Ascending aorta (tissue), 2 donors: Measurements from ENCODE around the gene AFF3. TPM values are rescaled to one million over a fixed set of nuclear protein-coding genes. Genes with fewer than 3 reads are reported as not detected.
"Not testable (repeated sequence)": the region's sequence is repeated elsewhere in the genome, so short reads cannot be mapped to it uniquely, and the experiment has no call there.

Experiments used
- DNase-seq, 2 donors: peaks; one replicate each; pipeline ENCODE4 v3.0.0-alpha.2; 2019; ENCODE audit warnings: low spot score in 2 of 2
- H3K27ac ChIP-seq, 2 donors: fragments of 200-600 bp; sonication (generic); one replicate each; pipeline ENCODE4 v1.5.1; 2016 to 2017; ENCODE audit warnings: mild to moderate bottlenecking in 1 of 2
- H3K27me3 ChIP-seq: fragments of 200-600 bp; sonication (generic); one replicate; pipeline ENCODE4 v1.5.1; 2017
- H3K36me3 ChIP-seq, 2 donors: fragments of 200-600 bp; sonication (generic); one replicate each; pipeline ENCODE4 v1.5.1; 2016
- H3K4me1 ChIP-seq, 2 donors: fragments of 200-600 bp; sonication (generic); one replicate each; pipeline ENCODE4 v1.5.1; 2016 to 2017; ENCODE audit warnings: mild to moderate bottlenecking in 1 of 2
- H3K4me3 ChIP-seq, 2 donors: fragments of 200-600 bp; sonication (generic); one replicate each; pipeline ENCODE4 v1.5.1; 2016 to 2017; ENCODE audit warnings: mild to moderate bottlenecking in 1 of 2
- H3K9me3 ChIP-seq, 2 donors: fragments of 200-600 bp; sonication (generic); one replicate each; pipeline ENCODE4 v1.5.1; 2016
- intact Hi-C: fragments of 100-400 bp; cut with DNase I; formaldehyde crosslinking; loops from one replicate; pipeline ENCODE4 v1.15.1; 2023
- total RNA-seq: library from RNA; depleted of rRNA; stranded (reverse); fragments of >200 nt; gene quantifications from one replicate; pipeline ENCODE4 v1.1.0, GENCODE V29; 2016
- TF ChIP-seq, protein P1 (sequence below), 3 experiments: fragments of 200-600 bp in 2 of 3; fragments of 450-650 bp in 1 of 3; sonication (generic) in 2 of 3; IDR thresholded peaks; one replicate each; pipeline ENCODE4 v1.5.1; 2016 to 2019; ENCODE audit warnings: antibody characterized with exemption in 3 of 3, mild to moderate bottlenecking in 1 of 3, moderate library complexity in 1 of 3

AFF3 gene
- total RNA-seq, 1 donor from 2014 or later: 7.1 TPM

DNA sequence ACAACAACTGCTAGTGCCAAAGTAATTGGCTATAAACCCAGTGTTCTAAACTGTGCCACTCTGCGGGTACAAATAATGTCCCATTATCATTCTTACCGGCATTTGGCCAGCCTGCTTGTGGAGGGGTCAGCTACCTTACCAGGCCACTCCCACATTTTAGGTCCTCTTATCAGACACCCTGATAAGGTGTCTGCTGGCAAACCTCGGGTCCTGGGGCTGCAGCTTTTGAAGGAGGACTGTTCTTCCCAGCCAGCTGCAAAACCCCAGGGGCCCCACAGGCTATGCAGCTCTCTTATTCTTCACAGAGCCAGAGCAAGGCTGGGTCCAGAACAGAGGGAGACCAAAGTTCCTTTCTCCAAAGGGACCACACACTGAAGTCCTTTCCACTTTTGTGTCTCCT lies 394.5 kb downstream of the AFF3 start:
- no peak overlapping the region for H3K4me3 ChIP-seq
- no peaks in the 10 kb centered on the region for H3K27me3 ChIP-seq
- H3K27ac ChIP-seq: no peak overlapping the region
- no peaks in the 10 kb centered on the region for H3K36me3 ChIP-seq
- no peaks in the 10 kb centered on the region for H3K4me1 ChIP-seq
- TF ChIP-seq, protein P1, sequence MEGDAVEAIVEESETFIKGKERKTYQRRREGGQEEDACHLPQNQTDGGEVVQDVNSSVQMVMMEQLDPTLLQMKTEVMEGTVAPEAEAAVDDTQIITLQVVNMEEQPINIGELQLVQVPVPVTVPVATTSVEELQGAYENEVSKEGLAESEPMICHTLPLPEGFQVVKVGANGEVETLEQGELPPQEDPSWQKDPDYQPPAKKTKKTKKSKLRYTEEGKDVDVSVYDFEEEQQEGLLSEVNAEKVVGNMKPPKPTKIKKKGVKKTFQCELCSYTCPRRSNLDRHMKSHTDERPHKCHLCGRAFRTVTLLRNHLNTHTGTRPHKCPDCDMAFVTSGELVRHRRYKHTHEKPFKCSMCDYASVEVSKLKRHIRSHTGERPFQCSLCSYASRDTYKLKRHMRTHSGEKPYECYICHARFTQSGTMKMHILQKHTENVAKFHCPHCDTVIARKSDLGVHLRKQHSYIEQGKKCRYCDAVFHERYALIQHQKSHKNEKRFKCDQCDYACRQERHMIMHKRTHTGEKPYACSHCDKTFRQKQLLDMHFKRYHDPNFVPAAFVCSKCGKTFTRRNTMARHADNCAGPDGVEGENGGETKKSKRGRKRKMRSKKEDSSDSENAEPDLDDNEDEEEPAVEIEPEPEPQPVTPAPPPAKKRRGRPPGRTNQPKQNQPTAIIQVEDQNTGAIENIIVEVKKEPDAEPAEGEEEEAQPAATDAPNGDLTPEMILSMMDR (IDR thresholded peaks at IDR 0.05): no peak
- intact Hi-C loops: no loop called here
- H3K9me3 ChIP-seq: no peaks in the 10 kb centered on the region
- no peak for DNase-seq

- H3K27me3 ChIP-seq: no peaks in the 10 kb centered on the region
- no peak overlapping the region for H3K27ac ChIP-seq
- TF ChIP-seq, protein P1 (IDR thresholded peaks at IDR 0.05): no peak
- H3K4me1 ChIP-seq: no peaks in the 10 kb centered on the region
- no peak overlapping the region for H3K4me3 ChIP-seq
- intact Hi-C loops: no loop called here
- no peak for DNase-seq
- peaks cover 0 to 1% of the 10 kb centered on the region in 2 donors for H3K9me3 ChIP-seq
- no peaks in the 10 kb centered on the region for H3K36me3 ChIP-seq
These were observed 399.2 kb downstream of the AFF3 start for GRCh38 chr2:99743146-99743545.

DNA sequence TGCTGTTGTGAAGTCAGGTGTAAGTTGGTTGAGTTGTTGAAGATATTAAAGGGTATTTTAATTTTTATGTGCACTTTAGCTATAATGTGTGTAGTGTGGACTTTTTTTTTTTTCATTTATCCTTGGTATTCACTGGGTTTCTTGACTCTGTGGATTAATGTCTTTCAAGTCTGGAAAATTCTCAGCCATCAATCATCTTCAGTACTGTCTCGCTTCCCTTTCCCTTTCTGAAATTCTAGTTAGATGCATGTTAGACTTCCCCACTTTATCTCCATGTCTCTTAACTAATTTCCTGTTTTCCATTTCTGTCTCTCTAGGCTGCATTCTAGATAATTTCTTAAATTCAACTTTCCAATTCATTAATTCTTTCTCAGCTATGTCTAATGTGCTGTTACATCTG lies 404.9 kb downstream of the AFF3 start:
- H3K9me3 ChIP-seq: peaks cover 0 to 8% of the 10 kb centered on the region in 2 donors
- H3K4me3 ChIP-seq: no peak overlapping the region
- H3K36me3 ChIP-seq: no peaks in the 10 kb centered on the region
- TF ChIP-seq, protein P1 (IDR thresholded peaks at IDR 0.05): no peak
- H3K27me3 ChIP-seq: no peaks in the 10 kb centered on the region
- no peaks in the 10 kb centered on the region for H3K4me1 ChIP-seq
- no peak overlapping the region for H3K27ac ChIP-seq
- no peak for DNase-seq
- intact Hi-C loops: no loop called here

- intact Hi-C loops: no loop called here
- Histone ChIP-seq H3K4me1 (no peaks in the 10 kb centered on the region), H3K27ac (no peak overlapping the region), H3K9me3 (peaks cover 0 to 8% of the 10 kb centered on the region in 2 donors), H3K27me3 (no peaks in the 10 kb centered on the region), H3K36me3 (no peaks in the 10 kb centered on the region), H3K4me3 (no peak overlapping the region)
- no peak for DNase-seq
- TF ChIP-seq, protein P1 (IDR thresholded peaks at IDR 0.05): no peak
These were observed 406.6 kb downstream of the AFF3 start for GRCh38 chr2:99735753-99736152.

GRCh38 chr2:99735314-99735713 lies 407.1 kb downstream of the AFF3 start:
- H3K36me3 ChIP-seq, intact Hi-C loops, DNase-seq, H3K27me3 ChIP-seq, H3K9me3 ChIP-seq, H3K4me1 ChIP-seq, H3K4me3 ChIP-seq, H3K27ac ChIP-seq: not testable (repeated sequence)

DNA sequence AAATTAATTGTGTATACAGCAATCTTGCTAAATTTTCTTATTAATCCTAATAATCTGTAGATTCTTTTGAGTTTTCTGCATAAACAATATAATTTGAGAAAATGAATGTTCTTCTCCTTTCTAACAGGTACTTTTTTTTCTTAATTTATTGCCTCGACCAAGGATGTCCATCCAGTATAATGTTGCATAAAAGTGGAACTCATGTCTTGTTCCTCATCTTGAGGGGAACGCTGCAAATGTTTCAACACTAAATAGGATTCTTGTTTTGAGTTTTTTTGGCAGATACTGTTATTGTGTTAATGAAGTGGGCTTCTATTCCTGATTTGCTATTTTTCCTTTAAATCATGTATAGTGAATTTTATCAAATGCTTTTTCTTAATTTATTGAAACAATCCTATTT lies 408.2 kb downstream of the AFF3 start:
- TF ChIP-seq, protein P1 (IDR thresholded peaks at IDR 0.05): no peak
- no peaks in the 10 kb centered on the region for H3K4me1 ChIP-seq
- peaks cover 0 to 8% of the 10 kb centered on the region in 2 donors for H3K9me3 ChIP-seq
- no peak overlapping the region for H3K27ac ChIP-seq
- no peak for DNase-seq
- H3K36me3 ChIP-seq: no peaks in the 10 kb centered on the region
- intact Hi-C loops: no loop called here
- H3K4me3 ChIP-seq: no peak overlapping the region
- H3K27me3 ChIP-seq: no peaks in the 10 kb centered on the region
